Choroid plexus epithelial cell (primary cell): ENCODE measurements around the gene ASTN1.

Experiments
- DNase-seq: peaks from one replicate; pipeline ENCODE4 v3.0.0-alpha.2; 2010; ENCODE audit warnings: low read depth
- H3K4me3 ChIP-seq: 2 replicates; pipeline ENCODE4 v1.5.1; 2011; ENCODE audit warnings: low read depth, mild to moderate bottlenecking, control low read depth, low read length, moderate library complexity
- CTCF ChIP-seq: conservative IDR thresholded peaks from 2 replicates; pipeline ENCODE4 v1.5.1; 2011; ENCODE audit warnings: low read depth, mild to moderate bottlenecking, control low read depth, inconsistent platforms, low read length, moderate library complexity

Gene ASTN1

GRCh38 chr1:176959191-176959820 lies 205.2 kb downstream of the ASTN1 start:
- no peak for TF ChIP-seq CTCF
- H3K4me3 ChIP-seq, result no peak overlapping the region
- no peak for DNase-seq

GRCh38 chr1:176957603-176958002 lies 206.9 kb downstream of the ASTN1 start:
- TF ChIP-seq CTCF, result no peak
- no peak for DNase-seq
- no peak overlapping the region for H3K4me3 ChIP-seq

- DNase-seq, result no peak
- TF ChIP-seq CTCF, result no peak
- no peak overlapping the region for H3K4me3 ChIP-seq
Measured at GRCh38 chr1:176954242-176954641, 210.3 kb downstream of the ASTN1 start.

GRCh38 chr1:176950736-176951324 lies 213.7 kb downstream of the ASTN1 start:
- H3K4me3 ChIP-seq, result no peak overlapping the region
- no peak for DNase-seq
- TF ChIP-seq CTCF, result no peak

- no peak overlapping the region for H3K4me3 ChIP-seq
- TF ChIP-seq CTCF, result peak; percentile 39
- peak; percentile 15 for DNase-seq
Measured at GRCh38 chr1:176949033-176949662, 215.4 kb downstream of the ASTN1 start.

GRCh38 chr1:176944606-176945005 lies 219.9 kb downstream of the ASTN1 start:
- no peak for TF ChIP-seq CTCF
- DNase-seq, result no peak
- no peak overlapping the region for H3K4me3 ChIP-seq
